AG08395 (cell line): ENCODE data around the gene SPP1.
"Not testable (repeated sequence)": the region's sequence is repeated elsewhere in the genome, so short reads cannot be mapped to it uniquely, and the experiment has no call there.

Experiments
- DNase-seq: peaks from one replicate; pipeline ENCODE4 v3.0.0; 2012; ENCODE audit warnings: mixed read lengths, low spot score

Gene SPP1

GRCh38 chr4:87986508-87986907 lies 11.0 kb downstream of the SPP1 start:
- no peak for DNase-seq

GRCh38 chr4:87989765-87990164 lies 14.3 kb downstream of the SPP1 start:
- no peak for DNase-seq

GRCh38 chr4:87995435-87995834 lies 19.9 kb downstream of the SPP1 start:
- no peak for DNase-seq

GRCh38 chr4:87999191-87999691 lies 23.7 kb downstream of the SPP1 start:
- not testable (repeated sequence) for DNase-seq

- DNase-seq, result no peak
Measured at GRCh38 chr4:88001871-88002270, 26.4 kb downstream of the SPP1 start.

GRCh38 chr4:88002786-88003185 lies 27.3 kb downstream of the SPP1 start:
- DNase-seq, result peak; percentile 71

GRCh38 chr4:88003261-88003660 lies 27.7 kb downstream of the SPP1 start:
- DNase-seq, result peak; percentile 28

GRCh38 chr4:88005076-88005475 lies 29.6 kb downstream of the SPP1 start:
- DNase-seq, result peak; percentile 65

- DNase-seq, result no peak
Measured at GRCh38 chr4:88005946-88006345, 30.4 kb downstream of the SPP1 start.

- no peak for DNase-seq
Measured at GRCh38 chr4:88006956-88007303, 31.4 kb downstream of the SPP1 start.

- DNase-seq, result peak; percentile 87
Measured at GRCh38 chr4:88007304-88008121, 32.0 kb downstream of the SPP1 start, which contains the start of gene PKD2. Gene PKD2 (plus strand): TSS chr4:88007635. CDS start chr4:88007734, 99 bp downstream.

GRCh38 chr4:88008122-88008742 lies 32.7 kb downstream of the SPP1 start:
- peak; percentile 47 for DNase-seq

GRCh38 chr4:88008743-88009171 lies 33.2 kb downstream of the SPP1 start:
- DNase-seq, result no peak

- no peak for DNase-seq
Measured at GRCh38 chr4:88009871-88010270, 34.4 kb downstream of the SPP1 start.

GRCh38 chr4:88010966-88011365 lies 35.5 kb downstream of the SPP1 start:
- no peak for DNase-seq

GRCh38 chr4:88012647-88013046 lies 37.1 kb downstream of the SPP1 start:
- no peak for DNase-seq

- no peak for DNase-seq
Measured at GRCh38 chr4:88014386-88014905, 38.9 kb downstream of the SPP1 start.

- no peak for DNase-seq
Measured at GRCh38 chr4:88015659-88016295, 40.3 kb downstream of the SPP1 start.

- peak; percentile 89 for DNase-seq
Measured at GRCh38 chr4:88017516-88018297, 42.2 kb downstream of the SPP1 start.

GRCh38 chr4:88018466-88018865 lies 43.0 kb downstream of the SPP1 start:
- peak; percentile 68 for DNase-seq

- DNase-seq, result no peak
Measured at GRCh38 chr4:88021824-88022223, 46.3 kb downstream of the SPP1 start.

- no peak for DNase-seq
Measured at GRCh38 chr4:88022289-88022688, 46.8 kb downstream of the SPP1 start.
